HepG2 (cell line): ENCODE results near the gene FAM24A. TPM values are rescaled to one million over a fixed set of nuclear protein-coding genes. Genes with fewer than 3 reads are reported as not detected.

Experiments
- ATAC-seq: fragments of 200-7000 bp; cut with Tn5 transposase; 3 replicates; pipeline ENCODE4 v1.9.1; 2020; ENCODE audit warnings: mild to moderate bottlenecking, moderate library complexity
- BruUV-seq: library from RNA; stranded (reverse); fragments of 400-500 nt; replicated peaks from 2 replicates; lab custom pipeline; 2021; lab: Mats Ljungman, UMichigan
- CTCF ChIA-PET: fragments of 300-600 bp; formaldehyde crosslinking; extraction: SDS; loops from one replicate; lab custom pipeline; 2021; ENCODE audit warnings: low total read pairs, inconsistent platforms, low intra/inter-chr PET ratio; lab: Yijun Ruan, JAX
- POLR2A ChIA-PET: fragments of 350-600 bp; sonication (Branson Sonifier 250); formaldehyde crosslinking; loops from one replicate; lab custom pipeline; 2020; ENCODE audit warnings: antibody characterized with exemption, inconsistent platforms; lab: Yijun Ruan, JAX
- DNase-seq: peaks from one replicate; pipeline ENCODE4 v3.0.0-alpha.2; 2015; ENCODE audit warnings: low spot score
- FAIRE-seq: peaks from 3 replicates; lab custom pipeline; 2011; peaks lifted over from hg19 to GRCh38; lab: Jason Lieb, UNC
- H2AFZ ChIP-seq: one replicate; pipeline ENCODE4 v1.6.1; 2011; ENCODE audit warnings: low read length, inconsistent platforms
- H3K27ac ChIP-seq: fragments of 300-600 bp; 3 replicates; pipeline ENCODE4 v1.8.0; 2011; ENCODE audit warnings: mixed run types, mild to moderate bottlenecking, mixed read lengths, low read length, inconsistent platforms; ENCODE audit not compliant: insufficient read depth; ENCODE audit errors: extremely low read length
- H3K27me3 ChIP-seq, 2 experiments: fragments of 200-600 bp in 1 of 2; 2 replicates in 1 of 2; 3 replicates in 1 of 2; pipeline versions ENCODE4 v1.6.0 to v1.8.0; 2011; ENCODE audit warnings: low read length in 2 of 2, mild to moderate bottlenecking in 2 of 2, moderate library complexity in 2 of 2, inconsistent platforms in 1 of 2; ENCODE audit not compliant: insufficient read depth in 2 of 2, control insufficient read depth in 1 of 2
- H3K36me3 ChIP-seq, 2 experiments: fragments of 200-600 bp in 1 of 2; replicated peaks in 1 of 2; 2 replicates in 1 of 2; 3 replicates in 1 of 2; pipeline versions ENCODE4 v1.5.1 to v1.8.0; 2011; ENCODE audit warnings: low read length in 2 of 2, inconsistent platforms in 1 of 2; ENCODE audit not compliant: insufficient read depth in 2 of 2, control insufficient read depth in 1 of 2
- H3K4me1 ChIP-seq: 2 replicates; pipeline ENCODE4 v1.5.1; 2012; ENCODE audit warnings: low read length, inconsistent platforms; ENCODE audit not compliant: insufficient read depth
- H3K4me2 ChIP-seq: 2 replicates; pipeline ENCODE4 v1.6.0; 2011; ENCODE audit warnings: low read depth, low read length, inconsistent platforms
- H3K4me3 ChIP-seq, 3 experiments: fragments of 200-600 bp in 1 of 3; sonication (generic), shearing (Covaris generic) in 1 of 3; replicated peaks in 1 of 3; 2 replicates each; pipeline ENCODE4 v1.5.1; 2011 to 2016; ENCODE audit warnings: low read length in 3 of 3, inconsistent platforms in 2 of 3, low read depth in 2 of 3, mild to moderate bottlenecking in 2 of 3, control low read depth in 1 of 3, mixed read lengths in 1 of 3; ENCODE audit not compliant: insufficient read depth in 1 of 3
- H3K79me2 ChIP-seq: one replicate; pipeline ENCODE4 v1.6.1; 2011; ENCODE audit warnings: low read length, inconsistent platforms; ENCODE audit not compliant: insufficient read depth
- H3K9ac ChIP-seq: 2 replicates; pipeline ENCODE4 v1.6.0; 2011; ENCODE audit warnings: mild to moderate bottlenecking, low read depth, low read length, inconsistent platforms; ENCODE audit not compliant: insufficient read depth
- H3K9me3 ChIP-seq: 2 replicates; pipeline ENCODE4 v1.5.1; 2012; ENCODE audit warnings: mild to moderate bottlenecking, low read length
- H4K20me1 ChIP-seq: 2 replicates; pipeline ENCODE4 v1.6.0; 2011; ENCODE audit warnings: inconsistent platforms, mild to moderate bottlenecking, low read length, moderate library complexity; ENCODE audit not compliant: insufficient read depth
- BHLHE40 ChIP-seq: IDR thresholded peaks from 2 replicates; pipeline ENCODE4 v1.6.1; 2011; ENCODE audit warnings: low read length, improper control_type of control experiment
- EHMT2 ChIP-seq: fragments of 200-600 bp; sonication (generic); IDR thresholded peaks from 2 replicates; pipeline ENCODE4 v1.7.0; 2017; ENCODE audit warnings: antibody characterized with exemption, low read depth, low read length, borderline replicate concordance
- ETV5 ChIP-seq: IDR thresholded peaks from 2 replicates; pipeline ENCODE4 v1.6.1; 2018; ENCODE audit warnings: missing biosample characterization, missing genetic modification reagents, inconsistent platforms, borderline replicate concordance
- GZF1 ChIP-seq: sonication (generic); formaldehyde crosslinking; IDR thresholded peaks from 2 replicates; pipeline ENCODE4 v1.5.1; 2020; ENCODE audit warnings: mild to moderate bottlenecking, missing genetic modification reagents
- HDAC2 ChIP-seq: sonication (generic); formaldehyde crosslinking; IDR thresholded peaks from 2 replicates; pipeline ENCODE4 v1.4.0; 2020; ENCODE audit warnings: missing genetic modification reagents
- KDM2A ChIP-seq: sonication (generic); formaldehyde crosslinking; IDR thresholded peaks from 2 replicates; pipeline ENCODE4 v1.4.0; 2020; ENCODE audit warnings: low read depth, missing genetic modification reagents, borderline replicate concordance
- NFIB ChIP-seq: sonication (generic); formaldehyde crosslinking; IDR thresholded peaks from 2 replicates; pipeline ENCODE4 v1.9.0; 2021; ENCODE audit warnings: missing genetic modification reagents, mild to moderate bottlenecking, borderline replicate concordance
- NFKB2 ChIP-seq: sonication (generic); formaldehyde crosslinking; IDR thresholded peaks from 2 replicates; pipeline ENCODE4 v1.4.0; 2020; ENCODE audit warnings: missing genetic modification reagents, borderline replicate concordance
- NFKBIZ ChIP-seq: IDR thresholded peaks from 2 replicates; pipeline ENCODE4 v1.6.1; 2018; ENCODE audit warnings: missing genetic modification reagents, missing compliant biosample characterization
- POLR2AphosphoS5 ChIP-seq: IDR thresholded peaks from 2 replicates; pipeline ENCODE4 v1.6.1; 2012; ENCODE audit warnings: low read depth, low read length
- TERF1 ChIP-seq: sonication (generic); formaldehyde crosslinking; IDR thresholded peaks from 2 replicates; pipeline ENCODE4 v1.8.0; 2022; ENCODE audit warnings: mild to moderate bottlenecking, missing genetic modification reagents, moderate library complexity
- TP53 ChIP-seq: sonication (generic); formaldehyde crosslinking; conservative IDR thresholded peaks from 2 replicates; pipeline ENCODE4 v1.4.0; 2020; ENCODE audit warnings: missing genetic modification reagents
- ZBED4 ChIP-seq: sonication (generic); formaldehyde crosslinking; IDR thresholded peaks from 2 replicates; pipeline ENCODE4 v1.4.0; 2020; ENCODE audit warnings: missing genetic modification reagents, borderline replicate concordance
- ZNF282 ChIP-seq: fragments of 450-650 bp; IDR thresholded peaks from 2 replicates; pipeline ENCODE4 v1.6.1; 2018; ENCODE audit not compliant: partially characterized antibody
- ZNF607 ChIP-seq: sonication (generic); formaldehyde crosslinking; IDR thresholded peaks from 2 replicates; pipeline ENCODE4 v1.5.1; 2020; ENCODE audit warnings: missing genetic modification reagents, mild to moderate bottlenecking, borderline replicate concordance
- ZNF772 ChIP-seq: sonication (generic); formaldehyde crosslinking; IDR thresholded peaks from 2 replicates; pipeline ENCODE4 v1.5.0; 2020; ENCODE audit warnings: mild to moderate bottlenecking, missing genetic modification reagents
- ZSCAN9 ChIP-seq: IDR thresholded peaks from 2 replicates; pipeline ENCODE4 v1.6.1; 2016; ENCODE audit warnings: borderline replicate concordance
- WGBS: methylation state at CpG from one replicate; pipeline ENCODE4 v1.1.6; 2017; ENCODE audit warnings: low lambda C conversion rate; 5-methylcytosine and 5-hydroxymethylcytosine counted together
- in situ Hi-C: cut with HindIII; loops from 2 replicates; pipeline ENCODE4 v1.10.0; 2017; ENCODE audit warnings: low pct_unique_long_range_greater_than_20kb; ENCODE audit not compliant: extremely low pct_ligation_motif_present
- intact Hi-C: fragments of 100-400 bp; cut with micrococcal nuclease; formaldehyde crosslinking; loops from one replicate; pipeline ENCODE4 v1.10.0; 2022; ENCODE audit not compliant: unreplicated experiment
- polyA plus RNA-seq, 8 experiments: library from polyadenylated mRNA; depleted of rRNA in 3 of 8; stranded (reverse) in 7 of 8; unstranded in 1 of 8; fragments of >200 nt; fragmentation: Illumina TruSeq in 4 of 8; extraction: Trizol in 4 of 8; gene quantifications; 2 replicates each; pipeline versions ENCODE4 v1.2.1 to v1.2.3, GENCODE V29; 2011 to 2016; ENCODE audit warnings: low read depth in 4 of 8, missing spikeins in 1 of 8, mixed read lengths in 1 of 8; ENCODE audit not compliant: insufficient read depth in 1 of 8
- total RNA-seq, 5 experiments: library from RNA; depleted of rRNA; stranded (reverse); fragments of >200 nt; fragmentation: Illumina TruSeq; extraction: Trizol; gene quantifications; 2 replicates each; pipeline ENCODE4 v1.2.3, GENCODE V29; 2016; ENCODE audit warnings: low read depth in 1 of 5
- TF ChIP-seq, protein P1 (sequence below): IDR thresholded peaks from 2 replicates; pipeline ENCODE4 v1.6.1; 2018; ENCODE audit warnings: missing genetic modification reagents

Gene FAM24A
- total and polyA plus RNA-seq, 2 of the 13 experiments (the other 11 are each of a cell fraction or from before 2014, with no cell fraction given): not detected

DNA sequence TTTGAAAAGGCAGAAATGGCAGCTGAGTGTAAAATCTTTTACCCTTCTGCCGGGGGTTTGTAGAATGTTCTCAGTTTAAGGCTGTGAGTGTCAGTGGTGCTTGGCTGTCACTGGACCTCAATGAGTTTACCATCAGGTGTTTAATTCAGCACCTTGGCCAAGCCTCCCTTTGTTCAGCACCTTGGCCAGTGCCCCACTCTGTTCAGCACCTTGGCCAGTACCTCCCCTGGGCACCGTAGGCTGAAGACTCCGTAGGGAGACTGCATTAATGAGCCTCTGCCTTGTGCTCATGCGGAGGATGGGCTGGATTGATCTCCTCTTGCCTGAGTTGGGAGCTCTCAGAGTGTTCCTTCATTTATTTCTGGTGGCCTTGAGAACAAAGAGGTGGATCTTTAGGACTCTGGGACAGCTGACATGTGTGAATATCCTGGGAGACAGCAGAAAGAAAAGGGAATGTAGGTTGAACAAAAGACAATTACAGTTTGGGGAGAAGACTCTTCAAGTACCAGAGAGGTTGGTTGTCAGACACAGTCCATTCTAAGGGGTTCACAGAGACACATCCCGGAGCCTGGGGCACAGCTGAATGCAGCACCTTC, 1.6 kb downstream of the FAM24A start:
- no peak for FAIRE-seq
- H3K4me1 ChIP-seq: no peaks in the 10 kb centered on the region
- no peaks in the 10 kb centered on the region for H3K79me2 ChIP-seq
- BruUV-seq: no TSS peak
- no peak overlapping the region for H3K4me2 ChIP-seq
- POLR2A ChIA-PET: no interaction called here
- no peaks in the 10 kb centered on the region; the same call in 1 of the 2 replicates for H4K20me1 ChIP-seq
- 0 out of 5 replicates have a peak, but pooled peaks cover 0 to 3% of the 10 kb centered on the region in 2 experiments for H3K27me3 ChIP-seq
- in situ Hi-C loops: no loop called here
- intact Hi-C loops: no loop called here
- DNase-seq: peak; percentile 29
- H3K9ac ChIP-seq: no peak overlapping the region
- H2AFZ ChIP-seq: no peak overlapping the region
- no peaks in the 10 kb centered on the region for H3K36me3 ChIP-seq
- WGBS: 15% methylated on average over 5 of the region's 5 CpGs
- ATAC-seq: peak; percentile 84
- no peak overlapping the region for H3K27ac ChIP-seq
- no peak overlapping the region for H3K4me3 ChIP-seq
- no peaks in the 10 kb centered on the region for H3K9me3 ChIP-seq
- CTCF ChIA-PET: no interaction called here
- peak; percentile 100 for TF ChIP-seq EHMT2
- TF ChIP-seq ZBED4: peak; percentile 100
- peak; percentile 99 for TF ChIP-seq TP53 (CRISPR knock-in tag)
- peak; percentile 100 for TF ChIP-seq NFKBIZ
- TF ChIP-seq ZNF772 (CRISPR knock-in tag): peak; percentile 100
- TF ChIP-seq ZNF607: peak; percentile 100
- TF ChIP-seq HDAC2 (CRISPR knock-in tag): peak; percentile 100
- peak; percentile 100 for TF ChIP-seq ZSCAN9 (CRISPR knock-in tag)
- no peak for TF ChIP-seq ZNF282
- TF ChIP-seq BHLHE40: no peak
- peak; percentile 82; the same call in 1 of the 2 replicates for TF ChIP-seq NFIB (CRISPR knock-in tag)
- no peak for TF ChIP-seq POLR2AphosphoS5
- peak; percentile 97 for TF ChIP-seq GZF1 (CRISPR knock-in tag)
- peak; percentile 100 for TF ChIP-seq TERF1 (CRISPR knock-in tag)
- peak; percentile 95 for TF ChIP-seq ETV5 (CRISPR knock-in tag)
- peak; percentile 100 for TF ChIP-seq NFKB2 (CRISPR knock-in tag)
- peak; percentile 99 for TF ChIP-seq KDM2A (CRISPR knock-in tag)
- TF ChIP-seq, protein P1, sequence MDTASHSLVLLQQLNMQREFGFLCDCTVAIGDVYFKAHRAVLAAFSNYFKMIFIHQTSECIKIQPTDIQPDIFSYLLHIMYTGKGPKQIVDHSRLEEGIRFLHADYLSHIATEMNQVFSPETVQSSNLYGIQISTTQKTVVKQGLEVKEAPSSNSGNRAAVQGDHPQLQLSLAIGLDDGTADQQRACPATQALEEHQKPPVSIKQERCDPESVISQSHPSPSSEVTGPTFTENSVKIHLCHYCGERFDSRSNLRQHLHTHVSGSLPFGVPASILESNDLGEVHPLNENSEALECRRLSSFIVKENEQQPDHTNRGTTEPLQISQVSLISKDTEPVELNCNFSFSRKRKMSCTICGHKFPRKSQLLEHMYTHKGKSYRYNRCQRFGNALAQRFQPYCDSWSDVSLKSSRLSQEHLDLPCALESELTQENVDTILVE (CRISPR knock-in tag): peak; percentile 100
